Measurements from ENCODE around the gene FOXP1.
"Not testable (repeated sequence)": the region's sequence is repeated elsewhere in the genome, so short reads cannot be mapped to it uniquely, and the experiment has no call there.

The FOXP1 gene

DNA sequence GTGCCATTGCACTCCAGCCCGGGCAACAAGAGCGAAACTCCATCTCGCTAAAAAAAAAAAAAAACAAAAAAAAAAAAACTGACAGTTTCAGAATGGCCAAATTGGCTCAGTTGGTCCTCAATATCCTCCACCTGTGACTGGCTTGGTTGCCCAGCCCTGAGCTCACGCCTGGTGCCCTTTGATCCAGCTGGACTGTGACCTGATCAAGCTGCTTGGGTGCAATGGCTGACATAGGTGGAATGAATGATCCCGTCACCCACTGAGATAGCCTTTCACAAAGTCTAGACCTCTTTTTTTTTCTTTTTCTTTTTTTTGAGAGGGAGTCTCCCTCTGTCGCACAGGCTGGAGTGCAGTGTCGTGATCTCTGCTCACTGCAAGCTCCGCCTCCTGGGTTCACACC, 254.6 kb downstream of the FOXP1 start:
- TF ChIP-seq, protein P1, sequence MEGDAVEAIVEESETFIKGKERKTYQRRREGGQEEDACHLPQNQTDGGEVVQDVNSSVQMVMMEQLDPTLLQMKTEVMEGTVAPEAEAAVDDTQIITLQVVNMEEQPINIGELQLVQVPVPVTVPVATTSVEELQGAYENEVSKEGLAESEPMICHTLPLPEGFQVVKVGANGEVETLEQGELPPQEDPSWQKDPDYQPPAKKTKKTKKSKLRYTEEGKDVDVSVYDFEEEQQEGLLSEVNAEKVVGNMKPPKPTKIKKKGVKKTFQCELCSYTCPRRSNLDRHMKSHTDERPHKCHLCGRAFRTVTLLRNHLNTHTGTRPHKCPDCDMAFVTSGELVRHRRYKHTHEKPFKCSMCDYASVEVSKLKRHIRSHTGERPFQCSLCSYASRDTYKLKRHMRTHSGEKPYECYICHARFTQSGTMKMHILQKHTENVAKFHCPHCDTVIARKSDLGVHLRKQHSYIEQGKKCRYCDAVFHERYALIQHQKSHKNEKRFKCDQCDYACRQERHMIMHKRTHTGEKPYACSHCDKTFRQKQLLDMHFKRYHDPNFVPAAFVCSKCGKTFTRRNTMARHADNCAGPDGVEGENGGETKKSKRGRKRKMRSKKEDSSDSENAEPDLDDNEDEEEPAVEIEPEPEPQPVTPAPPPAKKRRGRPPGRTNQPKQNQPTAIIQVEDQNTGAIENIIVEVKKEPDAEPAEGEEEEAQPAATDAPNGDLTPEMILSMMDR (IDR thresholded peaks at IDR 0.05; ENCODE audit: low read depth, low read length), result no peak
- H3K4me3 ChIP-seq (ENCODE audit: low read depth, low read length), result no peak overlapping the region

DNA sequence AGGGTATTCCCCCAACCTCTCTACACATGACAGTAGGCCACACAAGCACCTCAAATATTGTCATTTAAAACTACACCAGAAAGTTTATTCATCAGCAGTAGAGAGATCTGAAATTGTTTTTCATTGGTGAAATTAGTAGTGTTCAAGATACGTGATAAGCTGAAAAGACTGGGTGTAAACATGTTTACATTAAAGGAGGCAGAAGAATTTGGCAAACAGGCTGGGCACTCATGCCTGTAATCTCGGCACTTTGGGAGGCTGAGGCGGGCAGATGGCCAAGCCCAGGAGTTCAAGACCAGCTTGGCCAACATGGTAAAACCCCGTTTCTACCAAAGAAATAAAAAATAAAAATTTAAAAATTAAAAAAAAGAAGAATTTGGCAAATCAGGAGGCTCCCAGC, 255.6 kb downstream of the FOXP1 start:
- no peak overlapping the region for H3K4me3 ChIP-seq (ENCODE audit: low read depth, low read length)
- TF ChIP-seq, protein P1 (IDR thresholded peaks at IDR 0.05; ENCODE audit: low read depth, low read length), result no peak

DNA sequence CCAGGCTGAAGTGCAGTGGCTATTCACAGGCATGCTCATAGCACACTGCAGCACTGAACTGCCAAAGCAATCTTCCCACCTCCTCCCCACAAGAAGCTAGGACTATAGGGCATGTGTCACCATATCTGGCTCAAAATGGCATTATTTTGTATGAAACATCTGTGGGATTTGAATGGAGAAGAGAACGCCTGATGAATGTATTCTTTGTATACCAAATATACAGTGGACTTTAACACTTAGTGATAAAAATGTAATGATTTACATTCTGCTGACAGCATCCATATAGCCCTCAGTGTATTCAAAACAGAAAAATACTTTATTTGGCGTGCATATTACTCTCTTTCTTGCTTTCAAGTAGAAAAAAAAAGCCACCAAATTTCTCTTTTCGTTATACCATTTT, 257.8 kb downstream of the FOXP1 start:
- H3K4me3 ChIP-seq (ENCODE audit: low read depth, low read length), result no peak overlapping the region
- TF ChIP-seq, protein P1 (IDR thresholded peaks at IDR 0.05; ENCODE audit: low read depth, low read length), result no peak

DNA sequence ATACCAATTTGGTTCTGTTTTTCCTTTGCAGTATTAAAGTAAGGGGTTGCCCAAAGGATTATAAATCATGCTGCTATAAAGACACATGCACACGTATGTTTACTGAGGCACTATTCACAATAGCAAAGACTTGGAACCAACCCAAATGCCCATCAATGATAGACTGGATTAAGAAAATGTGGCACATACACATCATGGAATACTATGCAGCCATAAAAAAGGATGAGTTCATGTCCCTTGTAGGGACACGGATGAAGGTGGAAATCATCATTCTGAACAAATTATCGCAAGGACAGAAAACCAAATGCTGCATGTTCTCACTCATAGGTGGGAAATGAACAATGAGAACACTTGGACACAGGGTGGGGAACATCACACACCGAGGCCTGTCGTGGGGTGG, 259.3 kb downstream of the FOXP1 start:
- not testable (repeated sequence) for H3K4me3 ChIP-seq (ENCODE audit: low read depth, low read length)

DNA sequence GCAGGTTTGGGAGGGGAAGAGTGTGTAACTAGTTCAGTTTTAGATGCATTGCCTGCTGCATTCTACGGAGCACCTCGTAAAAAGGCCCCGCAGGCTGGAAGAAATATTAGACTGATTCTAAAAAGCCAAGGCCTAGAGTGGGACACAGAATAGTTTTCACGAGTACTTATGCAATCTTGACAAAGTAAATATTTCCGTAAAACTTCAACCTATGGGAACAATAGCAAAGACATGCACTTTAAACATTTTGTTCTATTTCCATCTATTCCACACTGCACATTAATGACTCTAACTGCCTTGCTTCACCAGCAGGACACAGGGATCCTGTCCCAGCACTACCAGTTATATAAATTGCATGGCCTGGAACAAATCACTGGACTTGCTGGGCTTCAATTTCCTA, 260.0 kb downstream of the FOXP1 start:
- TF ChIP-seq, protein P1 (IDR thresholded peaks at IDR 0.05; ENCODE audit: low read depth, low read length), result no peak
- no peak overlapping the region for H3K4me3 ChIP-seq (ENCODE audit: low read depth, low read length)

DNA sequence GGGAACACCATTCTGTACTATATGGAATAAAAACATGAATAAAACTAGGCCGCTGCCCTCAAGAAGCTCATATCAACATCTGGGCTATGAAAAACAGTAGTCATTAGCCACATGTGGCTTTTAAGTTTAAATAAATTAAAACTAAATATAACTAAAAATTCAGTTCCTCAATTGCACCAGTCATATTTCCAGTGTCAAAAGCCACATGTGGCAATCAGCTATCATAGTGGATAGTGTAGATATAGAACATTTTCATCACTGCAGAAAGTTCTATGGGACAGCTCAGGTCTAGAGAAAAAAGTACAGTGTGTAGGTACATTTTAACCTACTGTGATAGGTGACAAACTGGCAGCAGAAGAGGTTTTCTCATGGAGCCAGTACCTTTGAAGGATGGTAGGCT, 261.4 kb downstream of the FOXP1 start:
- no peak overlapping the region for H3K4me3 ChIP-seq (ENCODE audit: low read depth, low read length)
- TF ChIP-seq, protein P1 (IDR thresholded peaks at IDR 0.05; ENCODE audit: low read depth, low read length), result no peak

DNA sequence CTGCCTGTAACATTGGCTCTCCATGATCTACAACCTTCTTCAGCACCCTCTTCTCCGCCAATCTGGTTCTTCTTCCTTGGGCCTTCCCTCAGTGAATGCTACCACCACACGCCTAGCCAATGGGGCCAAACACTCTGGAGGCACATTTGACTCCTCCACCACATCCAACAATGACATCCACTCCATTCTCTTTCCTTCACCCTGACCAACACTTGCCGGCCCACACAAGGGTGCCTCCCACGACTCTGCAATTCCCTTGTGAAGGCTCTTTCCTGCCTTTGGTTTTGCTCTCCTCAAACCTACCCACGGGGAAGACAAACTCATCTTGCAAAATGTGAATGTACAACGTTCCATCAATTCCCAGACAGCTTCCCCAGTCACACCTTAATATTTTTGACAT, 263.8 kb downstream of the FOXP1 start:
- H3K4me3 ChIP-seq (ENCODE audit: low read depth, low read length), result no peak overlapping the region
- TF ChIP-seq, protein P1 (IDR thresholded peaks at IDR 0.05; ENCODE audit: low read depth, low read length), result no peak

DNA sequence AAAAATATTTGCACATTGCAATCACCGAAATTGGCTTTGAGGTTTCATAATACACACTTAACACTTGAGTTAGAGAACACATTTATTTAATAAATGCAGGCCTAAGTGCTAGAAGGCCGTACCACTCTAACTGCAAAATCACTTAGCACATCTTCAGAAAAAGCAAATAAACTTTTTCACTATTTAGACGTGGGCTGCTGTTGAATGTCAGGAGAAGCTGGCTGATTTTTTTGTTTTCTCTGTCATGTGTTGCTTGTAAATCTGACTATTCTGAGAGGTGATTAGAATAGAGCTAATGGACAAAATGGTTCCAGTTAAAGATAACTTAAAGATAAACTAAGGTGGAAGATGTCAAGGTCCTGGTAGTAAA, 265.1 kb downstream of the FOXP1 start:
- H3K4me3 ChIP-seq (ENCODE audit: low read depth, low read length), result no peak overlapping the region
- TF ChIP-seq, protein P1 (IDR thresholded peaks at IDR 0.05; ENCODE audit: low read depth, low read length), result no peak

All from WI38 (cell line).